HG03064 (cell line): Measurements from ENCODE around the gene RHBDD3.

Experiments
- ATAC-seq: cut with Tn5 transposase; IDR thresholded peaks from one replicate; pipeline ENCODE4 v1.9.1; 2021; ENCODE audit warnings: low read depth; ENCODE audit not compliant: unreplicated experiment

The RHBDD3 gene

DNA sequence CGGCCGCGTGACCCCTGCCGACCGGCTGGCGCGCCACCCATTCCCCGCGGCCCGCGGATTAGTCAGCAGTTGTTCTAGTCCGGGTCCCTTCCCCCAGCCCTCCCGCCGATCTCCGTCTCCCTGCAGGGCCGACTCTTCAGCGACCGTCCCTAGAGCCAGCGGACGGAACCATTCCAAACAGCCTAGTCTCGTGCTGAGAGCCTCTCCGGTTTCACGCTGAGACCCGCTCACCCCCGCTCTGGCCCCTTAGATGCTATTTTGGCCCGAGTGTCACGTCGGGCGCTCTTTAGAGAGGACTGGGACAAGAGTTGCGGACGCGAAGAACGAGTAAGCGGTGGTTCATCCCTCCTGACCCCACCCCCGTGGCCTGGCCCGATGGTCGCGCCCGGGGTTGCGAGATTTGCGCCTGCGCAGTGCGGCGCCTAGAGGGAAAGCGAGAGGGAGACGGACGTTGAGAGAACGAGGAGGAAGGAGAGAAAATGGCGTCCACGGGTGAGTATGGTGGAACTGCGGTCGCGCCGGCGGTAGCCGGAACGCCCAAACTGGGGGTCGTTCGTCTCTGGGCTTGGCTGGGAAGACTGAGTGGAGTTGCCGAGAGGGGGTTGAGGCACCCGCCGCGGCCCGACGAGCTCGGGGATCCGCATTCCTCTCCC lies at the start of gene RHBDD3, which contains the start of gene EWSR1:
RHBDD3 (minus strand) TSS at position 124 of the 653 bp plus-strand sequence. CDS start 2,355 bp downstream, outside the sequence.
EWSR1 (plus strand) TSS at position 411 of the 653 bp plus-strand sequence; CDS start at position 480, 69 bp downstream.
- ATAC-seq: peak; percentile 53

DNA sequence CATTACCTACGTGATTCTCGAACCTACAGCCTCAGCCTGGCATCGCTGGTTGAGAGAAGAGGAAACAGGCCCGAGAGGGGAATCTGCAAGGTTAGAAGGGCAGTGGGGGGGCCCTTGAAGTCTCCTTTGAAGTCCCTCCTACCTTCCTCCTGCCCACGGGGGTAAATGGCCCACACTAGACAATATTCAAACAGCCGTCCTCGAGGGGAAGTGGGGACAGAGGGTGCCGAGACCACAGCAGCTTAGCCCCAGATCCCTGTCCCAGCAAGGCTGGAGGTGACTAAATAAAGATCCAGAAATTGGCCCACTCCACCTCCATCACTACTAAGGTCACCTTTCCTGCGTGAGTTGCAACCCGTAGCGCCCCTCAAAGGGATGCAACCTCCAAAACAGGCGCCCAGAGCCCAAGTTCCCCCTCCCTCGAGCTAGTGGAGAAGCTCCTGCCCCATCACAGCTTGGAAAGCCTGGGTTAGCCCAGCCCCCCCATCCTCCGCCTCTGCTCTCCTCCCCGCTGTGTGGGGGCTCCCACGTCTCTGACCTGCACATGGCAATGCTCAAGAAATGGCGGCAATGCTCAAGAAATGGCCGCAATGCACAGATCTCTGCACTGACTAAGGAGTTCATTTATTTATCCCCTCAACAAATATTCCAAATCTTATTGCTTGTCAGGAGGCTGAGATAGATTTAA lies 48.5 kb upstream of the RHBDD3 start:
- no peak for ATAC-seq

DNA sequence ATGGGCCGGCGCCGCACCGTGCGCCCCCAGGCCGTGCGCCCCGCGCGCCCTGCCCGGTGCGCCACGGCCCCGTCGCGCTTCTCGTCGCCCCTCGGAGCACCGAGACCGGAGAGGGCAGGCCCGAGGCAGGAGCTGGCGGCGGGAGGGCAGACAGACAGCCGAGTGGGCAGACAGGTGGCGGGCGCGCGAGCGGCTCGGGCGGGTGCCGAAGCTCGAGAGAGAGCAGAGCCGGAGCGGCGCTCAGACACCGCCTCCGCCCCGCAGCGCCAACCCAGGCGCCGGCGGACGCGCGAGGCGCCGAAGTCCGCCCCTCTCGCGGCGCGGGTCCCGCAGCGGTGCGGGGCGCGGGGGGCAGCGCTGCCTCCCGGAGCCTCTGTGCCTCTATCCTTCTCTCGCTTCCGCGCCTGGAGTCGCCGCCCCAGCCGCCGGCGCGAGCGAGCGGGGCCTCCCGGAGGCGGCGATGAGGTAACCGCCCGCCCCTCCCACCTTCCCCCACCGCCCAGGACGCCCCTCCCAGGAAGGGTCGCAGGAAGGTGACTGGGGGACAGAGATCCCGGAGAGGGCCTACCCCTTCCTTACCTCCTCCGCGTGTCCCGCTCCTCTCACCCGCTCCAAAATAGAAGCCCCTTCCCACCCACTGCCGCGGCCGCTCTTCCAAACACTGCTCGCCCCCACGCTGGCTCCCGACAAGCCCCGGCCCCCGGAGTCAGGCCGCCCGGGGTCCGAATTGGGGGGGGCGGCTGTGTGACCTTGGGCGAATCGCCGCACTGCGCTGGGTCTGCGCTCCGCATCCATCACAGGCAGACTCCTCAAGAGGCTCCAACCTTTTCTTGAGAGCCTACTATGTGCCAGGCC lies 47.7 kb upstream of the RHBDD3 start, which contains the start of gene RASL10A:
RASL10A (minus strand) TSS at position 412 of the 855 bp plus-strand sequence. CDS start 451 bp downstream, outside the sequence.
- ATAC-seq: no peak

DNA sequence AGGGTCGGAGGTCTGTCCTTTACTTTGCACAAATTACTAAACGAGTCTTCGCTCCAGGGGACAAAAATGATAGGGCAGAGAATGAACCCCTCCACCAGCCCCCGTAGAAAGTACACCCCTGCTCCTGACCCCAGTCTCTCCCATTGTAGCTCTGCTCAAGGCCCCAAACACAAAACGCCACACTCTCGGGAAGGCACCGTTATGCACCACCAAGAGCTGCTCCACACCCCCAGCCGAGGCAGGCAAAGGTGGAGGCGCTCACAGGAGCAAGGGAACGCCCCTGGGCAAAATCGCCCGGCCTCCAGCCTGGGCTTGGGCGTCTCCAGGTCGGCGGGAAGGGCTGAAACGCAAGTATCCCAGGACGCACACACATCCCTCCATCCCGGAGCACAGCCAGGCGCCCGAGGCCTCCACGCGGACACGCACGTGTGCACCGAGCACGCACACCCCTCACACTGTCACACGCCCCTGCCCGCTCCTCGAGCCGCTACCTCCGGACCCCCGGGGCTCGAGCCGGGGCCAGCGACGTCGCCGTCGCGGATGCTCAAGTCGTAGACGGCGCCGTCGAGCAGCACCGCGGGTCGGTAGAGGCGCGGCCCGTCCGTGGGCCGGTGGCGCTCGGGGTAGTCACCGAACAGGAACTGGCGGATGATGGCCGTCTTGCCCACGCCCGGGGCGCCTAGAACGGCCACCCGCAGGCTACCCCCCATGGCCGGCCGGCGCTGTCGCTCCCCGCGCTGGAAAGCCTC lies 46.9 kb upstream of the RHBDD3 start:
- no peak for ATAC-seq

DNA sequence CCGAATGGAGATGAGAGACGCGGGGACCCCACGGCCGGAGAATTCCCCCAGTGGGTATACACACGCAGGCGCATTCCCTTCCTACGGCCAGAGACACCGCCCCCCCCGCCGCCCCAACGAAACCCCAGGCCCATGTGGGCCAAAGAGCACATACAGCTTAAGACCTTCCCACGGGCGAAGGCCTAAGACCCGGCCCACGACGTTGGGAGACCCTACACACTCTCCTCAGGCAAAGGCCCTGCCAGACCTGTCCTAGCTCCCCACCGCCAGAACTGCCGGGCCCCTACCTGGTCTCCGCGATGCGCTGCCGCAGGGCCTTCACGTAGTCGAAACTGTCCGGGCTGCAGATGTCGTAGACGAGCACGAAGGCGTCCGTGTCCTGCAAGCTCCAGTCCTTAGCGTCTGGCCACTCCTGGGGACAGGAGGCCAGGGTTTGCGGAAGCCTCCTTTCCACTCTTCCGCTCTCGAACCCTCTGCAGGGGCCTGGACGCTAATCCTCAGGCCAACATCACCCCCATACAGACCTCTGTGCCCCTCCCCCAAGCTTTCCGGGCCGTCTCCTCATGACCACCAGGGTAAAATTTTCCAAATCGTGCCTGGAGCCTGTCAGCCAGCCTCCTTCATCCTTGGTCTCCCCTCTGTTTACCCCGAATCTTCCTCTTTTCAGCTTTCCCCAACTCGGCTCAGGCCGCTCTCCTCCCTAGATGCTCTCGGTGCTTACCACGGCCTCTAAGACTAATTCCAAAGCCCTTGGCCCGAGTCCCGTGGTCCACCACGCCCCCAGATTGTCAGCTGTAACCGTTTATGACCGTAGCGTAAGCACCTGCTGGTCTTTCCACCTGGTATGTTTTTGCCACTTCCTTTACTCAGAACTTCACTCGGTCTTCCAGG lies 46.0 kb upstream of the RHBDD3 start:
- ATAC-seq: no peak

DNA sequence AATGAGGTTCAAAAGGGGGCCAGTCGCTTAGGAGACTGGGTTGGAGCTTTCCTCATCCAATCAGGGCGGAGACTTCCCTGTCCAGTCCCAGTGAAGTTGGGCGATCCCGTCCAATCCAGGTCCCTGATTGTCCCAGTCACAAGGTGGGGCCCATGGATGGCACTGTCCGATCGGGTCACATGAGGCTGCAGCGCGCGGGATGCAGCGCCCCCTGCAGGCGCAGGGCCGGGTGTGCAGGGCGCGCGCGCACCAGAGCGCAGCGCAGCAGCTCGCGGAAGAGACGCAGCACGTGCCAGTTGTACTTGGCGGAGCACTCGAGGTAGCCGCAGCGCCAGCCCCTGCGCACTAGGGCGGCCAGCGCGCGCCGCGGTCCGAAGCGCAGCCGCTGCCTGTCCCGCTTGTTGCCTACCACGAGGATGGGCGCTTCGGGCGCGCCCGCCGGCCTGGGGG lies 45.4 kb upstream of the RHBDD3 start:
- ATAC-seq: no peak

DNA sequence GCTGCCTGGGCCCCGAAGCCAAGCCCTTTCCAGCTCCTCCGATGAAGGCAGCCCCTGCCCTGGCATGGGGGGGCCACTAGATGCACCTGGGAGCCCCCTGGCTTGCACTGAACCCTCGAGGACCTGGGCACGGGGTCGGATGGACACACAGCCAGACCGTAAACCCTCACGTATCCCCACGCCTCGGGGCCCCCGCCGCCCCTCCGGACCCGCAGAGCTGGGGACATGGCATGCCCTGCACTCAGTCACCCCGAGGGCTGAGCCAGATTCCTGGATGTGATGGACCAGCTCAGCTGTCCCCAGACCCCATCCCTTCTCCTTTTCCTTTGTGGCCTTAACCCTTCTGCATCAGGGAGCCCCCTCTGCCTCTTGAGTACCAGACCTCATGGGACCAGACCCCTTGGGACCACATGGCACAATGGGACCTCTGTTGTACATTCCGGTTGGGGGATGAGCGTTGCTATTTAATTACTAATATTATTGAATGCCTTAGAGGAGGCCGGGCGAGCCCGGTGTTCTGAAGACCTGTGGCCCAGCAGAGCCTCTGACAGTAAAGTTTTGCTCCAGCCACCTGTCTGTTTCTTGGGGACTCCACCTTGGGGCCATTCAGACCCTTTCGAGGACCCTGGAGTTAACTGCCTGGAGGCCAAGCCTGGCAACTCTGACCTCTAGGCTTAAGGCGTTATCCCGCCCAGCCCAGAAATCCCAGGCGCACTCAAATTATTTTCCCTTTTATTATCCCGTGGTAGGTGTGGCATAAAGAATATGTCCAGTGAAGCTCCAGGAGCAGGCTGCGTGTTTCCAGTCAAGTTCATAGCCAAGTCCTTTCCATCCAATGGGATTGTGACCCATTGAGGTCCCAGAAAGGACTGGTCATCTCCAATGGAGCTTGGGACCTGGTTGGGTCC lies 44.7 kb upstream of the RHBDD3 start:
- no peak for ATAC-seq

DNA sequence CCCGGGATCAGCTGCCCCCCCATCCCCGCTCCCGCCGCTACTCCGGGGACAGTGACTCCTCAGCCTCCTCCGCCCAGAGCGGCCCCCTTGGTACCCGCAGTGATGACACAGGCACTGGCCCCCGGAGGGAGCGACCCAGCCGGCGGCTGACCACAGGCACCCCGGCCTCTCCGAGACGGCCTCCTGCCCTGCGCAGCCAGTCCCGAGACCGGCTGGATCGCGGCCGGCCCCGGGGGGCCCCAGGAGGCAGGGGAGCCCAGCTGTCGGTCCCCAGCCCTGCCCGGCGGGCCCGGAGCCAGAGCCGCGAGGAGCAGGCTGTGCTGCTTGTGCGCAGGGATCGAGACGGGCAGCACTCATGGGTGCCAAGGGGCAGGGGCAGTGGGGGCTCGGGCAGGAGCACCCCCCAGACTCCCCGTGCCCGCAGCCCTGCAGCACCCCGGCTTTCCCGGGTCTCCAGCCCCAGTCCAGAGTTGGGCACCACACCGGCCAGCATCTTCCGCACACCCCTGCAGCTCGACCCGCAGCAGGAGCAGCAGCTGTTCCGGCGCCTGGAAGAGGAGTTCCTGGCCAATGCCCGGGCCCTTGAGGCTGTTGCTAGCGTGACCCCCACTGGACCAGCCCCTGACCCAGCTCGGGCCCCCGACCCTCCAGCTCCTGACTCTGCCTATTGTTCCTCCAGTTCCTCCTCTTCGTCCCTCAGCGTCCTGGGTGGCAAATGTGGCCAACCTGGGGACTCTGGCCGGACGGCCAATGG lies 43.9 kb upstream of the RHBDD3 start:
- ATAC-seq: no peak

DNA sequence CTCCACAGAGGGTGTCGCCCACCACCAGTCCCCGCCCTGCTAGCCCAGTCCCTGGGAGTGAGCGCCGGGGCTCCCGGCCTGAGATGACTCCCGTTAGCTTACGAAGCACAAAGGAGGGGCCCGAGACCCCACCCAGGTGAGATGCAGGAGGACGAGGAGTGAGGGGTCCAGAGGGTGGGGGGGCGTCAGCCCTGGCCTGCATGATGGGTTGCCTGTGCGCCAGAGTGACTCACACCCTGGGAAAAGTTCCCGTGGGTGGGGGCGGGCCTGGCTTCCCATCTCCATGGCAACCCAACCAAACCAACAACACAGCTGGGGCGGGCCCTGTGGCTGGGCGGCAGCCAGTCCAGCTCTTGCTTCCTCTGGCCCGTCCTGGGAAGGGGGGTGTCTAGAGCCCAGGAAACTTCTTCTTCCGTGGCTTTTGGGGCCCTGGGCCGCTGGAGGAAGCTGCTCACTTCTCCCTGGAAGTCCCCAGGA lies 43.1 kb upstream of the RHBDD3 start:
- ATAC-seq: no peak

DNA sequence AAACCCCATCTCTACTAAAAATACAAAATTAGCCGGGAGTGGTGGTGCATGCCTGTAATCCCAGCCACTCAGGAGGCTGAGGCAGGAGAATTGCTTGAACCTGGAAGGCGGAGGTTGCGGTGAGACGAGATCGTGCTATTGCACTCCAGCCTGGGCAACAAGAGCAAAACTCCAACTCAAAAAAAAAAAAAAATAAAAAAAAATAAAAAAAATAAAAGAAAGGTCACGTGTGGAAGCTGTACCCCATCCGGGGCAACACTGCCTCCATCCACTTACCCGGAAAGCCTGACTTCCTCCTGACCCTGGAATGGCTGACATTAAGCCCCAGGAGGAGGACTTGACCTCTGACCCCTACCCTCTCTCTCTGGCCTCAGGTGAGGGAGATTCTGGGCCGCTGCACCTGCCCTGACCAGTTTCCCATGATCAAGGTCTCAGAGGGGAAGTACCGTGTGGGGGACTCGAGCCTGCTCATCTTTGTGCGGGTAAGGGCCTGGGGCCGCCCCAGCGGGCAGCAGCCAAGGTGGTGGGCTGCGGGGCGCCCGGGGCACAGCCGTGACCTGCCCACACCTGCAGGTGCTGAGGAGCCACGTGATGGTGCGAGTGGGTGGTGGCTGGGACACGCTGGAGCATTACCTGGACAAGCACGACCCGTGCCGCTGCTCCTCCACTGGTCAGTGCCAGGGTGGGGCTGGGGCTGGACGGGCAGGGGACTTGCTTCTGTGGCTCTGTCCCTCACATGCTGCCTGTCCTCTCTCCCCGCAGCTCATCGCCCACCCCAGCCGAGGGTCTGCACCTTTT lies 42.5 kb upstream of the RHBDD3 start:
- ATAC-seq: no peak

DNA sequence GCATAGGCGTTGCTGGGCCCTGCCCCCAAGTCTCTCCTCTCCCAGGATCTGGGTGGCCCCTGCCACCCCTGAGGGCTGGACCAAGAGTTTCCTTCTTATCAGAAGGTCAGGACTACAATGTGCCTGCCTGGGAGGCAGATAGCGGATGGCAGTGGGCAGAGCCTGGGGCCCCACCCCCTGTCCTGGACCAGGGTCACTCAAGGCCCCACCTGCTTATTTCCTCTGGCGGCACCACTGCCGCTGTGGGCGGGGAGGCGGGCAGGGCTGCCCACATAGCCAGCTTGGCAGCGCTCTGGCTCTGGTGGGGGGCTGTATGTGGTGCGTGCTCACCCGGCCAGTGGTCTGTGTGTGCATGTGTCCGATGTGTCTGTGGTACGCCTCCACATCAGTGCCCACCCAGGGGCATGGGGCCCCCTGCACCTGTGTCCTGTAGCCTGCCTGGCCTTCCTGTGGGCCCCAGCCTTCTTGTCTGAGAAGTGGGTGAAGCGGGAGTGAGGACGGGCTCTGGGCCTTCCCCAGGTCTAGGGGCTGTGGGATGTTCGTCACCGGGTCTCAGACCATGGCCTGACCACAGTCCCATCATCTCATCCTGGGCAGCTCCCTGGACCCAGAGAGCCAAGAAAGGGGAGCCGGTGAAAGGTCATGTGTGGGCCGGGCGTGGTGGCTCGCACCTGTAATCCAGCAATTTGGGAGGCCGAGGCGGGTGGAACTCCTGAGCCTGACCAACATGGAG lies 41.7 kb upstream of the RHBDD3 start:
- no peak for ATAC-seq

DNA sequence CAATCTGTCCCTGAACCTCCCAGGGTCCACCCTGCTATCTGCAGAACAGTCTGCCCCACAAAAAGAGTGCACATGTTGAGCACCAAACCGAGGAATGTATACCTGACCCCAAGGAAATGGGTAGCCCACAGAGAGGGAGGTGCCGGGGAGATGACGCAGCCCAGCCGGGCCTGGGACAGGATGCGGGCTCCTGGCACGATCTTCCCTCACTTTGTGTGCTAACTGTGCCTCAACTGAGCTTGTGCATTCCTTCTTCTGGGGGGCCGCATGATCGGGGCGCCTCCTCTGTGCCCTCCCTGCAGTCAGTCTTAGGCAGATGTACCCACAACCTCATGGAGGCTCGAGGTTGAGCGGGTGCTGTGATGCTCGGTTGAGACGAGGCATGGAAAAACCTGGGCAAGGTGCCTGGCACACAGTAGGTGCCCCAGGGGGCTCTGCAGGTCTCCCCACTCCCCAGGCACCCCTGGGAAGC lies 41.0 kb upstream of the RHBDD3 start:
- no peak for ATAC-seq

DNA sequence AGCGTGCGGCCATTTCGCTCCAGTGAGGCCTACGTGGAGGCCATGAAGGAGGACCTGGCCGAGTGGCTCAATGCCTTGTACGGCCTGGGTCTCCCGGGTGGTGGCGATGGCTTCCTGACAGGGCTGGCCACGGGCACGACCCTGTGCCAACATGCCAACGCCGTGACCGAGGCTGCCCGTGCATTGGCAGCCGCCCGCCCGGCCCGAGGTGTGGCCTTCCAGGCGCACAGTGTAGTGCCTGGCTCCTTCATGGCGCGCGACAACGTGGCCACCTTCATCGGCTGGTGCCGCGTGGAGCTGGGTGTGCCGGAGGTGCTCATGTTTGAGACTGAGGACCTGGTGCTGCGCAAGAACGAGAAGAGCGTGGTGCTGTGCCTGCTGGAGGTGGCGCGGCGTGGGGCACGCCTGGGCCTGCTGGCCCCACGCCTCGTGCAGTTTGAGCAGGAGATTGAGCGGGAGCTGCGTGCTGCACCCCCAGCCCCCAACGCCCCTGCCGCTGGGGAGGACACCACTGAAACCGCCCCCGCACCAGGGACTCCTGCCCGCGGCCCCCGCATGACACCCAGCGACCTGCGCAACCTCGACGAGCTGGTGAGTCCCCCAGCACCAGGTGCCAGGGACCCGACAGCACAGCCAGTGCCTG lies 40.5 kb upstream of the RHBDD3 start:
- no peak for ATAC-seq

DNA sequence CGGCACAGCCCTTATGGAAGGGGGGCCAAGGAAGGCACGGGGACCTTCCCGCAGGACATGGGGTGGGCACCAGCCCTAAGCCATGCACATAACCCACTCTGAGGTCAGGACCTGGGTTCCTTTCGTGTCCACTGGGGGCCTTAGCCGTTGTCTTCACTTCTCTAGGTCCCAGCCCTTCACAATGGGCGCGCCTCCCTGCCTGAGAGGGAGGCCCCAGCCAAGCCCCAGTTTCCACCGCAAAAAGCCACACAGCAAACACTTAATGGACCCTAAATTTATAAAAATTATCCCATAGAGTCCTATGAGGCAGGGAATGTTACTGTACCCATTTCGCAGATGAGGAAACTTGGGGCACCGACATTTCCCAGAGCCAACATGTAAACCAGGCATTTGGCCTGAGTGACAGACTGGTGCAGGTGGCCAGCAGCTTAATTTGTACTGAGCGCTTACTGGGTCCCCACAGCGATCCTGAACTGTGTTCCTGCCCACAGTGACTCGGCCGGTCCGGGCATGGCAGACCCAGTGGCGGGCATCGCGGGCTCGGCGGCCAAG lies 39.9 kb upstream of the RHBDD3 start:
- ATAC-seq: no peak
